GM12873 (cell line): ENCODE data around the gene SLC37A3.

Experiments
- CTCF ChIP-seq: IDR thresholded peaks from 2 replicates; pipeline ENCODE4 v1.5.1; 2012; ENCODE audit warnings: low read depth, mild to moderate bottlenecking, moderate library complexity, low read length, control low read depth; ENCODE audit not compliant: insufficient read depth; ENCODE audit errors: missing control alignments

The SLC37A3 gene

DNA sequence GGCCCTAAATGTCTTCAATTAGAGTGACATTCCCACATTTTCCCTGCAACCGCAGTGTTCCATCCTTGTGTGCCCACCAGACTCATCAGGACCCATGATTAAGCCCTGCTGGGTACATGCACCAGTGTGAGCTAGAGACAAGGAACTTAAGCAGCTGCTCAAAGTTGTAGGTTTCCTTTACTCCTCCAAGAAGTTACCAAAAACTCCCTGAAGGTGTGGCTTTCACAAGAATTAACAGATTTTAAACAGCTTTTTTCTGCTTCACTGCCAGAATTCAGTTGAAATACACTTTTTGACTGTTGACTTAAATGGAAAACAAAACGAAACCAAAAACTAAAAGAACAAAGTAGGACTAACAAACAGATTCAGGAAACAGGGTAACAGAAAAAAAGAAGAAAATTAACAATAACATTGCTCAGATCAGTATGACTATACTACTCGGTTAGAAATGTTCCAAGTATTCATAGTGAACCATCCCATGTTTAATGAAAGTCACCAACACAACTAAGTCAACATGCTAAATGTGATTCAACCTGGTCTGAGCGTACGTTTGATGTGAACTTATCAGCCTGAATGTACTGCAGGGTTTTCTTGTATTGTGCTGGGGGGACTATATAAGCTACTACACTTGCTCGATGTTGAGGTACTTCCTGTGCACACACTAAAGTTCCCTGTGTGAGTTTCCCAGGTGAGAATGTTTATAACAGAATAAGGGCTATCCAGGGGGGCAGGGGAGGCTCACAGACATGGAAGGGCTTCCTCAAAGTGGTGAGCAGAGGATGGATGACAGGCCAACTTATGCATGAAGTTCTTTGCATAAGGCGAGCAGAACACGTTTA, 22.2 kb downstream of the SLC37A3 start:
- TF ChIP-seq CTCF, result no peak

DNA sequence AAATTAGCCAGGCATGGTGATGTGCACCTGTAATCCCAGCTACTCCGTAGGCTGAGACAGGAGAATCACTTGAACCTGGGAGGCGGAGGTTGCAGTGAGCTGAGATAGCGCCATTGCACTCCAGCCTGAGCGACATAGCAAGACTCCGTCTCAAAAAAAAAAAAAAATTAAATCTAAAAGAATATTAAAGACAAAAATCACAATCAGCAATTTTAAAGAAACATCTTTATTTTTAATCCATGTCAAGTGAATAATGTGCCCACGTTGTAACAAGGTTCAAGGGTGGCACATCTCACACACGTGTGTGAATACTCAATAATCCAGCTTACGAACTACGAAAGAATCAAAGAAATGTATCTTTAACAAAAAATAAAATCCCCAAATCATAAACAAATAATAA, 23.0 kb downstream of the SLC37A3 start:
- no peak for TF ChIP-seq CTCF

DNA sequence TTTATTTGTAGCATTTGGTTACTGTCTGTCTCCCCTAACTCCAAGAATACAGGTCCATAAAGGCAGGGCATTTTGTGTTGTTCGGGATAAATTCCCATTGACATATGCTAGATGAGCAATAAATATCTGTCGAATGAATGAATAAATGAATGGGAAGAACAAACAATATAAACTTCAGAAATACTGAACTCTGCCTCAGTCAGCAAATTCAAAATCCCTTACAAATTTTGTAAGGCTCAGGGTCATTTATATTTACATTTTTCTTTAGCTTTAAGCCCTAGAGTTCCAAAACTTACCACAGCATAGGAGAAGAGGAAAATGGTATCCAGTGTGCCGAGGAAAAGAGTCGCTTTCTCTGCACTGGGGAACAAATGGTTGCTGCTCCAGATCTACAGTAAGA, 29.0 kb downstream of the SLC37A3 start:
- TF ChIP-seq CTCF, result no peak

DNA sequence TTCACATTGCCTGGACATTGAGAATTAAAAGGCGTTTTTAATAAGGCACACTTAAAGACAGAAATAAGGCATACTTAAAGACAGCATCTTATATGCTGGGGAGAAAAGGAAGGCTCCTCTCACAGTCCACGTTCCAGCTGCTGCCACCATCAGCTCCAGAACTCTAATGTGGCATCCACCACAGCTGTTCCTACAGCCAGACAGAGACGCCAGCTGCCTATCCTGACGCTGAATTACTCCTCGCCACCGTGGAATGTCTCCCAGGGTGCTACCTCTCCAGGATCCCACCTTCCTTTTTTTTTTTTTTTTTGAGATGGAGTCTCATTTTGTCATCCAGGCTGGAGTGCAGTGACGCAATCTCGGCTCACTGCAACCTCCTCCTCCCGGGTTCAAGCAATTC, 30.8 kb downstream of the SLC37A3 start:
- TF ChIP-seq CTCF, result no peak

- no peak for TF ChIP-seq CTCF
Measured at GRCh38 chr7:140364819-140365218, 33.5 kb downstream of the SLC37A3 start.

- TF ChIP-seq CTCF, result no peak
Measured at GRCh38 chr7:140360697-140361229, 37.6 kb downstream of the SLC37A3 start.

DNA sequence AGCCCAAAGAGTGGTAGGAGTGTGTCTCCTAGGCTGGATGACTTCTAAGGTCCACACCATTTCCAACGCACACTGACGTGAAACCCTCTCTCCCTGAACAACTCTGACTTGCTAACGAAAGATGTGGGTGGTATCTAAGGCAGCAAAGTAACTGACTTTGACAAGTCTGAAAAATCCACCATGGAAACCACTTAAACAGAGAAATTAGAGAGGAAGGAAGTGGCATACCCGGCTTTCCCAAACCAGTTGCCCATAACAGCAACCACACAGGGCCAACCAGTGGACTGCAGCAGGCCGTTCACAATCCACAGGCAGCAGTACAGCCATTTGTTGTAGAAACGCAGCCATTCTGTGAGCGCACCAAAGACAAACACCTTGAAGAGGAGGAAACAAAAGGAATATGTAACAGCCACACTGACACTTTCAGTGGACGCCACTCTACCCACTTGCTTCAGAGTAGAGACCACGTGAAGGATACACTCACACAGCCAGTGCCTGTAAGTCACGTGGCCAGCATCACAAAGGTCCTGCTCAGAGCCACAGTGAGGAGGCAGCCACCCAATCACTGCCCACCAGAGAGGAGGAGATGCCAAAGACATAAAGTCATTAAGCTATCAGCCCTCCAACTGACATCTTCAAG, 39.8 kb downstream of the SLC37A3 start:
- no peak for TF ChIP-seq CTCF
